ENCODE results near the gene GRK4.

- TF ChIP-seq CHD2 (IDR thresholded peaks at IDR 0.05; ENCODE audit: borderline replicate concordance, low read depth, low read length) (no peak), BCL3 (IDR thresholded peaks at IDR 0.05; ENCODE audit: borderline replicate concordance, insufficient read depth, low read depth, low read length, poor library complexity, severe bottlenecking) (no peak), ZBTB4 (CRISPR knock-in tag; IDR thresholded peaks at IDR 0.05) (no peak), E2F8 (IDR thresholded peaks at IDR 0.05; ENCODE audit: low read depth, partially characterized antibody) (no peak), EZH2 (IDR thresholded peaks at IDR 0.05; ENCODE audit: borderline replicate concordance, control insufficient read depth, low read depth, low read length) (no peak), MXI1 (IDR thresholded peaks at IDR 0.05; ENCODE audit: low read depth, low read length) (no peak), POLR2A (IDR thresholded peaks at IDR 0.05; ENCODE audit: low read depth, low read length) (no peak), CTCF (IDR thresholded peaks at IDR 0.05 in 2 of 3, conservative IDR thresholded peaks at IDR 0.05 in 1 of 3; ENCODE audit: control insufficient read depth in 2 of 3, extremely low read depth in 1 of 3, insufficient read depth in 1 of 3, low read depth in 3 of 3, low read length in 3 of 3) (no peak), ZNF274 (IDR thresholded peaks at IDR 0.05; ENCODE audit: insufficient read depth, insufficient read length) (no peak), TCF3 (IDR thresholded peaks at IDR 0.05; ENCODE audit: borderline replicate concordance, insufficient read depth, low read depth, low read length) (no peak), PRDM15 (CRISPR knock-in tag; IDR thresholded peaks at IDR 0.05) (no peak)
Measured at GRCh38 chr4:2996415-2996814, 33.0 kb downstream of the GRK4 start.
